ENCODE results near the gene ZNF746.

GRCh38 chr7:149450821-149451220, 46.8 kb downstream of the ZNF746 start:
- TF ChIP-seq POLR2A (IDR thresholded peaks at IDR 0.05), result no peak
- TF ChIP-seq, protein P1, sequence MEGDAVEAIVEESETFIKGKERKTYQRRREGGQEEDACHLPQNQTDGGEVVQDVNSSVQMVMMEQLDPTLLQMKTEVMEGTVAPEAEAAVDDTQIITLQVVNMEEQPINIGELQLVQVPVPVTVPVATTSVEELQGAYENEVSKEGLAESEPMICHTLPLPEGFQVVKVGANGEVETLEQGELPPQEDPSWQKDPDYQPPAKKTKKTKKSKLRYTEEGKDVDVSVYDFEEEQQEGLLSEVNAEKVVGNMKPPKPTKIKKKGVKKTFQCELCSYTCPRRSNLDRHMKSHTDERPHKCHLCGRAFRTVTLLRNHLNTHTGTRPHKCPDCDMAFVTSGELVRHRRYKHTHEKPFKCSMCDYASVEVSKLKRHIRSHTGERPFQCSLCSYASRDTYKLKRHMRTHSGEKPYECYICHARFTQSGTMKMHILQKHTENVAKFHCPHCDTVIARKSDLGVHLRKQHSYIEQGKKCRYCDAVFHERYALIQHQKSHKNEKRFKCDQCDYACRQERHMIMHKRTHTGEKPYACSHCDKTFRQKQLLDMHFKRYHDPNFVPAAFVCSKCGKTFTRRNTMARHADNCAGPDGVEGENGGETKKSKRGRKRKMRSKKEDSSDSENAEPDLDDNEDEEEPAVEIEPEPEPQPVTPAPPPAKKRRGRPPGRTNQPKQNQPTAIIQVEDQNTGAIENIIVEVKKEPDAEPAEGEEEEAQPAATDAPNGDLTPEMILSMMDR (IDR thresholded peaks at IDR 0.05), result no peak

All from heart left ventricle (tissue), 13 donors.